ENCODE data around the gene MISP3. TPM values are rescaled to one million over a fixed set of nuclear protein-coding genes. Genes with fewer than 3 reads are reported as not detected.
A peak's percentile ranks its signal among the peaks of the same experiment; 100 is the strongest.

The MISP3 gene
- total RNA-seq, 4 donors from 2014 or later, result 0.55 to 23.8 (median 2.0) TPM; not detected in 1

GRCh38 chr19:14111486-14111885, 38.9 kb downstream of the MISP3 start:
- no peaks in the 10 kb centered on the region for H3K36me3 ChIP-seq
- intact Hi-C loops (cut with DNase I; ENCODE audit: low total_unique reads), result no loop called here
- peak overlapping the region; percentile 81 to 90 for H3K27ac ChIP-seq
- DNase-seq, result no peak
- no peaks in the 10 kb centered on the region for H3K27me3 ChIP-seq
- no peak for TF ChIP-seq CTCF (IDR thresholded peaks at IDR 0.05)
- TF ChIP-seq POLR2A (IDR thresholded peaks at IDR 0.05), result no peak
- H3K9me3 ChIP-seq, result no peaks in the 10 kb centered on the region
- H3K4me3 ChIP-seq, result peak overlapping the region in 1 of 2 donors; percentile 29
- H3K4me1 ChIP-seq, result peaks cover 5 to 29% of the 10 kb centered on the region in 2 donors

- Histone ChIP-seq H3K27me3 (no peaks in the 10 kb centered on the region), H3K4me3 (peak overlapping the region in 1 of 2 donors; percentile 29), H3K9me3 (no peaks in the 10 kb centered on the region), H3K4me1 (peaks cover 5 to 29% of the 10 kb centered on the region in 2 donors), H3K36me3 (no peaks in the 10 kb centered on the region), H3K27ac (peak overlapping the region; percentile 81 to 90)
- DNase-seq, result no peak
- intact Hi-C loops (cut with DNase I; ENCODE audit: low total_unique reads), result no loop called here
- TF ChIP-seq CTCF (IDR thresholded peaks at IDR 0.05) (no peak), POLR2A (IDR thresholded peaks at IDR 0.05) (no peak)
Measured at GRCh38 chr19:14112051-14112808, 39.6 kb downstream of the MISP3 start.

- Histone ChIP-seq H3K9me3 (no peaks in the 10 kb centered on the region), H3K4me1 (peaks cover 5 to 29% of the 10 kb centered on the region in 2 donors), H3K36me3 (no peaks in the 10 kb centered on the region), H3K4me3 (peak overlapping the region in 1 of 2 donors; percentile 29), H3K27me3 (no peaks in the 10 kb centered on the region), H3K27ac (peak overlapping the region; percentile 81 to 90)
- peak in 1 of 2 donors; percentile 63 for DNase-seq
- intact Hi-C loops (cut with DNase I; ENCODE audit: low total_unique reads), result no loop called here
- TF ChIP-seq CTCF (IDR thresholded peaks at IDR 0.05) (no peak), POLR2A (IDR thresholded peaks at IDR 0.05) (no peak)
Measured at GRCh38 chr19:14112809-14113385, 40.3 kb downstream of the MISP3 start.

- no peaks in the 10 kb centered on the region for H3K27me3 ChIP-seq
- intact Hi-C loops (cut with DNase I; ENCODE audit: low total_unique reads), result no loop called here
- peak overlapping the region; percentile 81 to 90 for H3K27ac ChIP-seq
- TF ChIP-seq CTCF (IDR thresholded peaks at IDR 0.05) (no peak), POLR2A (IDR thresholded peaks at IDR 0.05) (no peak)
- DNase-seq, result no peak
- no peaks in the 10 kb centered on the region for H3K36me3 ChIP-seq
- H3K9me3 ChIP-seq, result no peaks in the 10 kb centered on the region
- H3K4me3 ChIP-seq, result no peak overlapping the region
- peaks cover 6 to 31% of the 10 kb centered on the region in 2 donors for H3K4me1 ChIP-seq
Measured at GRCh38 chr19:14113762-14114414, 41.3 kb downstream of the MISP3 start.

- Histone ChIP-seq H3K9me3 (no peaks in the 10 kb centered on the region), H3K27me3 (no peaks in the 10 kb centered on the region), H3K36me3 (no peaks in the 10 kb centered on the region), H3K4me3 (no peak overlapping the region), H3K27ac (peak overlapping the region; percentile 81 to 90), H3K4me1 (peaks cover 11 to 37% of the 10 kb centered on the region in 2 donors)
- no peak for DNase-seq
- intact Hi-C loops (cut with DNase I; ENCODE audit: low total_unique reads), result no loop called here
- TF ChIP-seq CTCF (IDR thresholded peaks at IDR 0.05), result no peak
- no peak for TF ChIP-seq POLR2A (IDR thresholded peaks at IDR 0.05)
Measured at GRCh38 chr19:14114439-14114838, 41.9 kb downstream of the MISP3 start.

All from uterus (tissue), 4 donors.